Astrocyte of the cerebellum (primary cell): Measurements from ENCODE around the gene PRDM10.
A peak's percentile ranks its signal among the peaks of the same experiment; 100 is the strongest.
"Not testable (repeated sequence)": the region's sequence is repeated elsewhere in the genome, so short reads cannot be mapped to it uniquely, and the experiment has no call there.

Experiments used
- DNase-seq: peaks from one replicate; pipeline ENCODE4 v3.0.0-alpha.2; 2011; ENCODE audit warnings: low read depth
- H3K4me3 ChIP-seq: 2 replicates; pipeline ENCODE4 v1.5.1; 2011; ENCODE audit warnings: mild to moderate bottlenecking, low read depth, low read length, moderate library complexity
- CTCF ChIP-seq: IDR thresholded peaks from 2 replicates; pipeline ENCODE4 v1.5.1; 2012; ENCODE audit warnings: low read length, low read depth, moderate library complexity, mild to moderate bottlenecking; ENCODE audit errors: missing control alignments
- in situ Hi-C: cut with HindIII; loops from 2 replicates; pipeline ENCODE4 v1.10.0; 2017; ENCODE audit warnings: low sequenced_read_pairs

Gene PRDM10

DNA sequence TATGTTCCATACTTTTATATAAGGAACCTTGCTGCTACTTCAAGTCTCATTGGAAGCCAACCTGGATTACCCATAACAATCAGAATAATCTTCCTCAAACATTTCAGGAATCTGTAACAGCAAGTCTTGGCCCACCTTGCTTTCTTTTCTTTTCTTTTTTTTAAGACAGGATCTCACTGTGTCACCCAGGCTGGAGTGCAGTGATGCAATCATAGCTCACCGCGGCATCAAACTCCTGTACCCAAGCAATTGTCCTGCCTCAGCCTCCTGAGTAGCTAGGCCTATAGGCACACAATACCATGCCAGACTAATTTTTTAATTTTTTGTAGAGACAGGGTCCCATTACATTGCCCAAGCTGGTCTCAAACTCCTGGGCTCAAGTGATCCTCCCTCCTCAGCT lies 29.3 kb upstream of the PRDM10 start:
- no peak for TF ChIP-seq CTCF
- no peak for DNase-seq
- in situ Hi-C loops: no loop called here
- no peak overlapping the region for H3K4me3 ChIP-seq

DNA sequence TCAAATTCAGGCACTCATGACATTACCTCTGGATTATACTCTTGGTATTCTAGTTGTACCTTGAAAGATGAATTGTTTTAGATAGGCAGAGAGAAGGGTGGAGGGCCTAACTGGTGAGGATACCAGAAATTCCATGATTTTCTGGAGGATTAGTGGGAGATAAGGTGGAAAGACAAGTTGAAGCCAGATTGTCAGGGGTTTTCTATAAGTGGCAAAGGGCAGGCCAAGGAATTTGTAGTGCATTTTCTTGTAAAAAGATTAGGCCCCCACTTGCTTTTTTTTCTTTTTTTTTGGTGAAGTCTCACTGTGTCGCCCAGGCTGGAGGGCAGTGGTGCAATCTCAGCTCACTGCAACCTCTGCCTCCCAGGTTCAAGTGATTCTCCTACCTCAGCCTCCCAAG lies 28.4 kb upstream of the PRDM10 start:
- TF ChIP-seq CTCF: no peak
- no peak overlapping the region for H3K4me3 ChIP-seq
- in situ Hi-C loops: no loop called here
- DNase-seq: no peak

DNA sequence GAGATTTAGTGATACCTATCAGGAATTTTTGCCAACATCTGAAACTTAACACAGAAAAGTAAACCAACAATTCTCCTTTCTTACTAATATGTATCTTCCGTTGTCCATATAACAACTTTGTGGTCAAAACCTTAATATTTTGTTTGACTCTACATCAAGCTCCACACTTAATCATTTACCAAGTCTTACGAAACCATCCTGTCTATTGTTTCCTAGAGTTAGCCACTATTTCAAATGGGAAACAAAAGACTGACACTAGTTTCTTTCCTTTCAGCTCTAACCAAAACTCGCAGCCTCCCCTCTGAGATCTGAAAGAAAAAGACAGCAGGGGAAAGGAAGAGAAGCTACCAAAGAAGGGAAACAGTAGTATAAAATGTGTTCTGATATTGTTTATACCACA lies 26.5 kb upstream of the PRDM10 start:
- no peak for TF ChIP-seq CTCF
- no peak overlapping the region for H3K4me3 ChIP-seq
- no peak for DNase-seq
- in situ Hi-C loops: no loop called here

GRCh38 chr11:130025371-130025770 lies 22.7 kb upstream of the PRDM10 start:
- DNase-seq: no peak
- TF ChIP-seq CTCF: no peak

GRCh38 chr11:130024361-130024760 lies 21.7 kb upstream of the PRDM10 start:
- no peak for DNase-seq
- in situ Hi-C loops: no loop called here

More at GRCh38 chr11:130025371-130025770, 22.7 kb upstream of the PRDM10 start:
- in situ Hi-C loops: no loop called here
- no peak overlapping the region for H3K4me3 ChIP-seq

GRCh38 chr11:130023204-130023603 lies 20.6 kb upstream of the PRDM10 start:
- peak; percentile 33 for DNase-seq
- no peak for TF ChIP-seq CTCF
- in situ Hi-C loops: no loop called here
- no peak overlapping the region for H3K4me3 ChIP-seq

More at GRCh38 chr11:130024361-130024760, 21.7 kb upstream of the PRDM10 start:
- no peak overlapping the region for H3K4me3 ChIP-seq
- no peak for TF ChIP-seq CTCF

DNA sequence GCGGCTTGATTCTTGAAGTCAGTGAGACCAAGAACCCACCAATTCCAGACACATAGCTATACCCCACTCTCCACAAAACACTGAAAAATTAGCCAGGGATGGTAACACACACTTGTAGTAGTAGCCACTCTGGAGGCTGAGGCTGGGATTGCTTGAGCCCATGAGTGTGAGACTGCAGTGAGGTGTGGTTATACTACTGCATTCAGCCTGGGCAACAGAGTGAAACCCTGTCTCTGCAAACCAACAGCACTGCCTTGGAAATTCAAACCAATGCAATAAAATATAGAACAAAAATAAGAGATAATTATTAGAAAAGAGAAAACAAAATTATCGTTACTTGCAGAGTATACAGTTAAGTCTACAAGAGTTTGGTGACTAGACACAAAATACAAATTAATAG lies 20.2 kb upstream of the PRDM10 start:
- in situ Hi-C loops: no loop called here
- DNase-seq: no peak
- no peak overlapping the region for H3K4me3 ChIP-seq
- no peak for TF ChIP-seq CTCF

- in situ Hi-C loops: not testable (repeated sequence)
Measured at GRCh38 chr11:130021606-130022005, 19.0 kb upstream of the PRDM10 start.

More at GRCh38 chr11:130021606-130022005, 19.0 kb upstream of the PRDM10 start:
- DNase-seq, H3K4me3 ChIP-seq: not testable (repeated sequence)
